DMS 273 (cell line): Measurements from ENCODE around the gene DSCAM.

Experiments
- DNase-seq: peaks from one replicate; lab custom pipeline; 2025; ENCODE audit not compliant: unreplicated experiment; lab: John Stamatoyannopoulos, UW

DSCAM gene

GRCh38 chr21:40668555-40669275 lies 178.2 kb downstream of the DSCAM start:
- DNase-seq: no peak

- no peak for DNase-seq
Observed at GRCh38 chr21:40667967-40668366, 179.0 kb downstream of the DSCAM start.

- DNase-seq: no peak
Observed at GRCh38 chr21:40662889-40663288, 184.1 kb downstream of the DSCAM start.

GRCh38 chr21:40660461-40660860 lies 186.5 kb downstream of the DSCAM start:
- DNase-seq: no peak

GRCh38 chr21:40658311-40658710 lies 188.6 kb downstream of the DSCAM start:
- DNase-seq: peak; percentile 10

- no peak for DNase-seq
Observed at GRCh38 chr21:40652436-40652835, 194.5 kb downstream of the DSCAM start.

- no peak for DNase-seq
Observed at GRCh38 chr21:40647706-40648105, 199.3 kb downstream of the DSCAM start.

GRCh38 chr21:40646651-40647050 lies 200.3 kb downstream of the DSCAM start:
- no peak for DNase-seq

GRCh38 chr21:40641042-40641441 lies 205.9 kb downstream of the DSCAM start:
- DNase-seq: no peak

- DNase-seq: peak; percentile 26
Observed at GRCh38 chr21:40640266-40640789, 206.6 kb downstream of the DSCAM start.

- DNase-seq: no peak
Observed at GRCh38 chr21:40639616-40640194, 207.3 kb downstream of the DSCAM start.

GRCh38 chr21:40638466-40639251 lies 208.3 kb downstream of the DSCAM start:
- DNase-seq: peak; percentile 54

GRCh38 chr21:40636026-40636425 lies 210.9 kb downstream of the DSCAM start:
- DNase-seq: no peak

GRCh38 chr21:40635391-40635790 lies 211.6 kb downstream of the DSCAM start:
- DNase-seq: no peak

GRCh38 chr21:40634141-40634540 lies 212.8 kb downstream of the DSCAM start:
- no peak for DNase-seq

GRCh38 chr21:40633048-40633447 lies 213.9 kb downstream of the DSCAM start:
- no peak for DNase-seq

GRCh38 chr21:40631211-40631610 lies 215.7 kb downstream of the DSCAM start:
- no peak for DNase-seq

- DNase-seq: no peak
Observed at GRCh38 chr21:40625991-40626390, 221.0 kb downstream of the DSCAM start.

- DNase-seq: no peak
Observed at GRCh38 chr21:40623528-40623927, 223.4 kb downstream of the DSCAM start.

GRCh38 chr21:40622531-40622930 lies 224.4 kb downstream of the DSCAM start:
- no peak for DNase-seq

GRCh38 chr21:40620386-40621145 lies 226.4 kb downstream of the DSCAM start:
- DNase-seq: no peak
